Activated CD8-positive, alpha-beta memory T cell treated with anti-CD3 and anti-CD28 coated beads, Interleukin-2, amount 50 U/mL, for 24 hours (primary cell): ENCODE results near the gene LPP.

Experiments used
- DNase-seq: peaks from one replicate; pipeline ENCODE4 v3.0.0-alpha.2; 2020; ENCODE audit errors: extremely low read depth

LPP gene

DNA sequence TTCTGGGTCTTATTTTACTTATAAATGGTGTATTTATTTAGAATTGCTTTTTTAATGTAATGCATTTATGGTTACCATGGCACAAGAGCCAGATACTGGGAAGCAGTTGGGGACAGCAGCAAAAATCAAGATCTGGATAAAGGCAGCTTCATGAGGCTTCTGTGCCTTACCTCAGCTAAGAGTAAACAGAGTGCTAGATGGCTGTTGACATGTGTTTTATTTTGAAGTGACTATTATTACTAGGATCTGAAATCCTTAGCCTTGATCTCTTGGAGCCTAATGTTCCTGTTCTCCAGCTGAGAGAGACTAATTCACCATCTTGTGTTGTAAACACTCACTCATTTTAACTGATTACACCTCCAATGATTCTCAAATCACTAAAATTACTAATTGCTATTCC is 317.8 kb downstream of the LPP start:
- DNase-seq: no peak

DNA sequence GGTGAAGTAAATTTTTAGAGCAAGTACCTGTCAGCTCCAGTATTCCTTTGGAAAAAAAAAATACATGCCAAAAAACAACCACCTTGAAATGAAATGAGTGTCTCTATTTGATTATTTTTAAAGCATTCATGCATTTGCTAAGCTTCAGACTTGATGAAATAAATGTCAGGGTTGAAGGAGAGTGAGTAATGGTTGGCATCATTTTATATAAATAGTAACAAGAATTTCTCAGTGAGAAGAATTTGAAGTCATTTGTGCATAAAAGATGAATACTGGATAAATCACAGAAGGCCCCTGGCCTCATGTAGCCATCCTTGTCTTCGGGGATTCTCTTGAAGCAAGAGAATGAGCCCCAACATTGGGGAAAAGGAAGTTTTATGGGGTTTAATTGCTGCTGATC is 318.4 kb downstream of the LPP start:
- no peak for DNase-seq

DNA sequence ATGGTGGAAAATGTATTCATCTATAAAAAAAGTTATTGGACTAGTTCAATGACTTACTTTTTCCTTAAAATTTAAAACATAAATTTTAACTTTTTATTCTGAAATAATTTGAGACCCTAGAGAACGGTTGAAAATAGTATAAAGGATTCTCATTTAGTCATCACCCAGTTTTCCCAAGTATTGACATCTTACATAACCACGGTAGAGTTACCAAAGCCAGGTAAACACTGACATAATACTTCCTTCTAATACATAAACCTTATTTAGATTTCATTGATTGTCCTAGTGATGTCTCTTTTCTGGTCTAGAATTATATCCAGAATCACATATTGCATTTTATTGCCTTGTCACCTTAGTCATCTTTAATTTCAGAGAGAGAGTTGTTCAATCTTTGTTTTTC is 319.1 kb downstream of the LPP start:
- DNase-seq: no peak

- no peak for DNase-seq
Measured at GRCh38 chr3:188473591-188474288, 319.8 kb downstream of the LPP start.

DNA sequence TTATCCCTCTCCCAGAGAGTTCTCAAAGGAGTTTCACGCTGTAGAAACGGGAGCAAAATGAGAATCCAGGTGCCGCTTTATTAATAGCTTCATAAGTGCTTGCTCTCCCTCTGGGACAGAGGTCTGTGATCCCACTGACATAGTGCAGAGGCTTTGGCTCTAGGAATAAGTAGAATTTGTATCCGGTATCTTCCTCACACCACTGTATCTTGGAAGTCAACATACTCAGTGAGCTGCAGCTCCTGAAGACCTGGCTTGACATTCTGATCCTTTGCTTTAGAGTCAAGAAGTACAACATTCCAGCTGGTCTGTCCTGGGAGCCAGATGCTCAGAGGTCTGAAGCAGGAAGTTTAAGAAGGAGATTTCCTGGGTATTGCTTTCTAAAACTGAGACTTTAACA is 323.0 kb downstream of the LPP start:
- DNase-seq: no peak

DNA sequence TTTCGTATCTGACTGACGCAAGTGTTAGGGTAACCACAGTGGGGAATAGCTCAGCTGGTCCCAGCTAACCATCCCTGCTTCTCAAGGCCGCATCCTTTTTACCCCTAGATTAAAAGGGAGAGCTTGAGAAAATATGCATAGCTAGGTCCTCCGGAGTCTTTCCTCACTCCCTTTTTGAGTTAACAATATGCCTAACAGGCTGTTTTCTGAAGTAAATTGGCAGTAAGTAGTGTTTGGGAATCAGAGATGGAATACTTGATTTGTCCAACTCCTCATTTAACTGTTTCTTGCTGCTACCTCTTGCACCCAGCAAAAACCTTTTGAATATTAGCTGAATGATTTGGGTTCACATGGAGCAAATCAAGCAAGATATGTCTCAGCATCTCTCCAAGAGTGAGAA is 326.1 kb downstream of the LPP start:
- DNase-seq: no peak

GRCh38 chr3:188482929-188483328 is 329.0 kb downstream of the LPP start:
- DNase-seq: no peak

- no peak for DNase-seq
Measured at GRCh38 chr3:188486126-188486525, 332.2 kb downstream of the LPP start.

- no peak for DNase-seq
Measured at GRCh38 chr3:188486952-188487351, 333.0 kb downstream of the LPP start.

- no peak for DNase-seq
Measured at GRCh38 chr3:188487652-188488051, 333.7 kb downstream of the LPP start.

DNA sequence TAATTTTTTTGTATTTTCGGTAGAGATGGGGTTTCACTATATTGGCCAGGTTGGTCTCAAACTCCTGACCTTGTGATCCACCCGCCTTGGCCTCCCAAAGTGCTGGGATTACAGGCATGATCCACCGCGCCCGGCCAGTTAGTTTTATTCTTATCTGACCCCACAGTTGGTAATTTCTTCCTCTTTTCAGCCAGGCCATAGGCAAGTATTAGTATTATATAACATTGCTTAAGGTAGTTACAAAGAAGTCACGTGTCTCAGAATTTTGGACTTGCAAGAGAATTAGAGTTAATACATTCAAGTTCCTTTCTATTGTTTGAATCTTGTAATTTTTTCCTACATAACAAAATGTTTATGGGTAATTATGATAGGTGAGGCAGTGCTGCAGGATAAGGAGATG is 334.8 kb downstream of the LPP start:
- no peak for DNase-seq

GRCh38 chr3:188489639-188490405 is 335.9 kb downstream of the LPP start:
- DNase-seq: no peak

GRCh38 chr3:188490416-188490815 is 336.5 kb downstream of the LPP start:
- DNase-seq: no peak

DNA sequence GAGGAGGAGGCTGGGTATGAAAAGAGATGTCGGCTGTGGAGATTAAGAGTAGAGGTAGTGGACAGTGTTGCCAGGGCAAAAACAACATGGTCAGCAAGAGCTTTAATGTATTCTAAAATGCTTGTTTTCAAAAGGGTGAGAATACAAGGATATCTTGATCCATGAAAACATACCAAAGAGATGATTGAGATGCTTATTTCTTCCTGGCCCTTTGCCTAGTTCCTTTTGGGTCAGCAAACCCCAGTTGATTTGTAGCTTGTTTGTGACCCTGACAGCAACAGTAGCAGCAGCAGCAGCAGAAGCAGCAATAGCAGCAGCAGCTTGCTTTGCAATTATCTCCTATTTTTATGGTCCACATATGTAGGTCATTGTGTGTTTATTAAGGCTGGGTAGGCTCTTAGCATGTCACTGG is 337.3 kb downstream of the LPP start:
- DNase-seq: no peak

DNA sequence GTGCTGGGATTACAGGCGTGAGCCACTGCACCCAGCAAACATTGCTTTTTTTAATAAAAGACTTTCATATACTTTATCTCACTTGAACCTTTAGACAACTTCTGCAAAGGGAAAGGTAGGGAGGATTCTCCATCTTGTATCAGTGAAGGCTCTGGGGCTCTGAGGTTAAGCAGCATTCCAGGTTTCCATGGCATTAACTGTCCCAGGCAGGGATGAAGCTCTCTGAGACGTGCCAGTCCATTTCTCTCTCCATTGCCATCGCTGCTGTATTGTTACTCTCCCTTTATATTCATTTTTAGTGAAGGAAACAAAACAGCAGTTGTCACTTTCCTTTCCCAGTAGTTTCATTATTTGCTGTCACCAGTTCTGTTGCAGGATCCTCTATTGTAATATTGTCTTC is 342.4 kb downstream of the LPP start:
- DNase-seq: no peak

DNA sequence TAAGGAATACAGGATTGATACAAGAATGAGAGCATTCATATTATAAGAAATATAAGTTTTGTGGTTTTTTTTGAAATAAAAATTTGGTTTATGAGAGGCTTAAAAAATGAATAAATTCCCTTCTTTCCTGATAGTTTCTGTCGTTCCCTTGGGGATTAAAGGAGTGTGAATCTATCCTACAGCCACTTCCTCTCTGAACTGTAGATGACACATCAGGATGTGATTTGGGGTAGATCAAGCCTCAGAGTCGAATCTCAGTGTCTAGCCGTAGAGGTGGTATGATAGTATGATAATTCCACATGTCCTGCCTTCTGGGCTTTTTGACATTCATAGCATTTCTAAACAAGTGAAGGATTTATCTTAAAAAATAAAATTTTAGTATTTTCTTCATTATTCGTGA is 343.1 kb downstream of the LPP start:
- DNase-seq: no peak

GRCh38 chr3:188503647-188504046 is 349.7 kb downstream of the LPP start:
- DNase-seq: no peak

- no peak for DNase-seq
Measured at GRCh38 chr3:188505151-188505550, 351.2 kb downstream of the LPP start.

- DNase-seq: no peak
Measured at GRCh38 chr3:188505911-188506310, 352.0 kb downstream of the LPP start.

GRCh38 chr3:188506446-188506845 is 352.5 kb downstream of the LPP start:
- no peak for DNase-seq

GRCh38 chr3:188507244-188507720 is 353.3 kb downstream of the LPP start:
- no peak for DNase-seq

GRCh38 chr3:188508454-188508853 is 354.5 kb downstream of the LPP start:
- DNase-seq: no peak

DNA sequence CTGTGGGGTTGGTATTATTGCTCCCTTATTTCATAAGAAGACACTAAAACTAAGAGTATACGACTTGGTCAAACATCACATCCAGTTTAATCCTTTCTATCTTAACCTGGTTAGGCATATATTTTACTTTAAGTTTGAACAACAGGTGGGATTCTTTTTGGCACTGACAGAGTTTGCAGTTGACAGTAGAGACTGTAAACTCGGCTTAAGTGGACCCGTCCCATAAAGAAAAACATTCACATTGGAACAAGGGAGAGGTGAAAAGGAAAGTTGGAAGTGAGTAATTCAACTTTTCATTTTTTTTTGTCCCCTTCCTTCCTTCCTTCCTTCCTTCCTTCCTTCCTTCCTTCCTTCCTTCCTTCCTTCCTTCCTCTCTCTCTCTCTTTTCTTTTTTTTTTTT is 355.4 kb downstream of the LPP start:
- no peak for DNase-seq
